IPS-20b (cell line): ENCODE data around the gene PSKH1.

Source experiments
- H3K27ac ChIP-seq: one replicate; pipeline ENCODE4 v1.5.1; 2013; ENCODE audit warnings: low read length
- H3K27me3 ChIP-seq: 2 replicates; pipeline ENCODE4 v1.6.1; 2013; ENCODE audit warnings: mild to moderate bottlenecking, low read length, inconsistent platforms; ENCODE audit not compliant: insufficient read depth
- H3K36me3 ChIP-seq: 2 replicates; pipeline ENCODE4 v1.6.1; 2013; ENCODE audit warnings: low read depth, mild to moderate bottlenecking, inconsistent platforms, low read length, moderate library complexity; ENCODE audit not compliant: insufficient read depth
- H3K4me1 ChIP-seq: 2 replicates; pipeline ENCODE4 v1.6.1; 2013; ENCODE audit warnings: mild to moderate bottlenecking, control low read depth, inconsistent platforms, low read length, moderate library complexity; ENCODE audit not compliant: insufficient read depth
- H3K4me3 ChIP-seq: 2 replicates; pipeline ENCODE4 v1.5.1; 2013; ENCODE audit warnings: mild to moderate bottlenecking, low read length, inconsistent platforms
- H3K9ac ChIP-seq: 2 replicates; pipeline ENCODE4 v1.6.1; 2013; ENCODE audit warnings: low read depth, mild to moderate bottlenecking, inconsistent platforms, low read length, moderate library complexity
- H3K9me3 ChIP-seq: 2 replicates; pipeline ENCODE4 v1.6.1; 2013; ENCODE audit warnings: mild to moderate bottlenecking, low read depth, low read length, inconsistent platforms; ENCODE audit not compliant: insufficient read depth

PSKH1 gene

DNA sequence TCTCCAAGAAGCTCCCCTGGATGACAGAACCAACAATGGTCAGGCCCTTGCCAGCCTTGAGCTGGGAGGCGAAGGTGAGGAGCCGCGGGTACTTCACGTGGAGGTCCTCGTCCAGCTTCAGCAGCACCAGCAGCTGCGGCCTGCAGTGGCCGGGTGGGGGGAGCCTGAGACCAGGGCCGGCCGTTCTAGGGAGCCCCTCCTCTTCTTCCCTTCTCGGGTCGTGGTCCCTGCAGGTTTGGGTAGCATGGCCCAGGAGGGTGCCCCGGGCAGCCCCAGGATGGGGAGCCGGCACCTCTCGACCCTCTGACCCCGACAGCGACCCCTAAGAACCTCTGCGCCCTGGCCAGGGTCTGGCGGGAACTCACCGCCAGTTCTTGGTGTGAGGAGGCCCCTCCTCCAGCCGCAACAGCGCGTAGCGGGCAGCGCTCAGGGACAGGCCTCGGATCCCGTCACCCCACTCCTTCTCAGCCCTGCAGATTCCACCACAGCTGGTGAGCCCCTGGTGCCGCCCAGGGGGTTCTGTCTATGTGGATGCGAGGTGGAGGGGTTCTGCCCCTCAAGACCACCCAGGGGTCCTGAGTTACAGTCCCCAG lies 54.0 kb downstream of the PSKH1 start:
- Histone ChIP-seq H3K27ac (no peak overlapping the region), H3K4me1 (no peaks in the 10 kb centered on the region), H3K36me3 (peaks cover 65% of the 10 kb centered on the region), H3K27me3 (no peaks in the 10 kb centered on the region), H3K9ac (no peak overlapping the region), H3K4me3 (no peak overlapping the region), H3K9me3 (no peaks in the 10 kb centered on the region)

DNA sequence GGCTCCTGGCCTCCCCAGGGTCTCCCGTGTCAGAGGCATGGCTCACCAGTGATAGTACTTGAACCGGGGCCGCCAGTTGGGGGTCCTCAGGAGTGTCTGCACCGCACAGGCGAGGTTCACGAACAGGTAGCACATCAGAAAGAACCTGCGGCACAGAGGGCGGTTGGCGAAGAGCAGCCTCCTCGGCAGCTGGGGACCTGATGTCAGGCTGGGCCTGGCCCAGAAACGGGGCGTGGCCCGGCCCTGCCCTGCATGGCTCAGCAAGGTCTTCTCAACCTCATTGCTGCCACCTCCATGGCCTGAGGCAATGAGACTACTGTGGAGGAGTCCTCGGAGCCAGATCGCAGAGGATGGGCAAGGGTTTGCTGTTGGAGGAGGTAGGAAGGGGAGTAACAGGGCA lies 55.0 kb downstream of the PSKH1 start:
- Histone ChIP-seq H3K36me3 (peaks cover 68% of the 10 kb centered on the region), H3K27ac (no peak overlapping the region), H3K4me3 (no peak overlapping the region), H3K9ac (no peak overlapping the region), H3K27me3 (no peaks in the 10 kb centered on the region), H3K9me3 (no peaks in the 10 kb centered on the region), H3K4me1 (no peaks in the 10 kb centered on the region)

DNA sequence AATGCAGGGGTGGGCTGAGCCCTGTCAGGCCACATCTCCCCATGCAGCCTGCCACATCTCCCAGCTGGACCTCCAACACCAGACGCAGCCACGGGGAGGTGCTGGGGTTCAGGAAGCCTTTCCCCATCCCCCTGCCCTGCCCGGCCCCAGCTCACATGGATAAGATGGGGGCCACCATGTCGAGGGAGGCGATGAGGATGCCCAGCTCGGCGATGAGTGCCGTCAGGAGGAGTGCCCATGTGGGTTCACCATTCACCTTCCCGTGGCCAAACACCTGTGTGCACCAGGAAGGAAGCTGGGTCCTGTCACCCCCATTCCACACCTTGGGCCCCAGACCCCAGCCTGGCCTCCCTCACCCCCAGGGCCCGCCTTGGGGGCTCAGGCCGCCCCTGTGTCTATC lies 56.6 kb downstream of the PSKH1 start:
- H3K4me1 ChIP-seq, result no peaks in the 10 kb centered on the region
- H3K9me3 ChIP-seq, result no peaks in the 10 kb centered on the region
- H3K36me3 ChIP-seq, result peaks cover 77% of the 10 kb centered on the region
- no peak overlapping the region for H3K9ac ChIP-seq
- H3K4me3 ChIP-seq, result no peak overlapping the region
- no peak overlapping the region for H3K27ac ChIP-seq
- no peaks in the 10 kb centered on the region for H3K27me3 ChIP-seq

- Histone ChIP-seq H3K4me1 (no peaks in the 10 kb centered on the region), H3K36me3 (peaks cover 70% of the 10 kb centered on the region), H3K4me3 (no peak overlapping the region), H3K9ac (no peak overlapping the region), H3K27ac (no peak overlapping the region), H3K27me3 (no peaks in the 10 kb centered on the region), H3K9me3 (no peaks in the 10 kb centered on the region)
Observed at GRCh38 chr16:67950335-67950843, 57.3 kb downstream of the PSKH1 start.

- no peak overlapping the region for H3K4me3 ChIP-seq
- no peaks in the 10 kb centered on the region for H3K4me1 ChIP-seq
- no peaks in the 10 kb centered on the region for H3K9me3 ChIP-seq
- no peak overlapping the region for H3K9ac ChIP-seq
- no peak overlapping the region for H3K27ac ChIP-seq
- no peaks in the 10 kb centered on the region for H3K27me3 ChIP-seq
- peaks cover 60% of the 10 kb centered on the region for H3K36me3 ChIP-seq
Observed at GRCh38 chr16:67951485-67951884, 58.4 kb downstream of the PSKH1 start.

GRCh38 chr16:67953641-67954375 lies 60.8 kb downstream of the PSKH1 start:
- Histone ChIP-seq H3K9me3 (no peaks in the 10 kb centered on the region), H3K36me3 (peaks cover 56% of the 10 kb centered on the region), H3K4me3 (no peak overlapping the region), H3K27ac (no peak overlapping the region), H3K9ac (no peak overlapping the region), H3K4me1 (no peaks in the 10 kb centered on the region), H3K27me3 (no peaks in the 10 kb centered on the region)

DNA sequence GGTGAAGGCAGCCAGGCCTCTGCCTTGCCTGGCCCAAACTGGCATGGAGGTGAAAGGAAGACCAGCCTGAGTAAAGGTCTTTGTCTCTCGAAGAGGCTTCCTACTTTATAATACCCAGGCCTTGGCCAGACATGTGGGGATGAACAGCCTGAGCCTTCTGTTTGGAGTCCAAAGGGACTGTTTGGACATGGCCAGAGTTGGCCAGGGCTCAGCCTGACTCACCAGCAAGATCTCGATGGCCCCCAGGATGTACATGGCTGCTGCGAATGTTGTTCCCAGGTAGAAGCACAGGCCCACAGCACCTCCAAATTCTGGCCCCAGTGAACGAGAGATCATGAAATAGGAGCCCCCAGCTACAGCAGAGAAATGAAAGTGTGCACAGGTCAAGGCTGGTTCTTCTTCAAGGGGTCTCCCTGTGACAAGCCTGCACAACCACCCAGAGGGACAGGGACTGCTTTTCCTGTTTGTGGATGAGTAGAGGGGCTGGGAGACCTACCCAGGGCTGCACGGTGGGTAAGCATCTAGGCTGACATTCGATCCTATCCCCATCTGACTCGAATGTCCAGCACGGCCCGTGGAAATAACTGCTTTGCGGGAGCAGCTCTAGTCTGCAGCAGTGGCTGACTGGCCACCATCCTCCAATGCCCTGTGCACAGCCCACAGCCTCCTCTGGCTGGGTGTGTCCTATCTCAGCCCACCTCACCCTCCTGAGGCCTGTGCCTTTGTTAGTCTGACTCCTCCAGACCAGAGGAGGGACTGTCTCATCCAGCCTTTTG lies 61.6 kb downstream of the PSKH1 start:
- no peak overlapping the region for H3K27ac ChIP-seq
- H3K36me3 ChIP-seq, result peaks cover 61% of the 10 kb centered on the region

GRCh38 chr16:67957622-67958021 lies 64.6 kb downstream of the PSKH1 start:
- H3K27ac ChIP-seq, result no peak overlapping the region
- H3K4me3 ChIP-seq, result no peak overlapping the region
- H3K9me3 ChIP-seq, result no peaks in the 10 kb centered on the region
- peaks cover 60% of the 10 kb centered on the region for H3K36me3 ChIP-seq
- no peak overlapping the region for H3K9ac ChIP-seq
- H3K27me3 ChIP-seq, result no peaks in the 10 kb centered on the region
- H3K4me1 ChIP-seq, result no peaks in the 10 kb centered on the region

More for the DNA sequence above, 61.6 kb downstream of the PSKH1 start:
- H3K4me3 ChIP-seq, result no peak overlapping the region
- no peak overlapping the region for H3K9ac ChIP-seq
- H3K9me3 ChIP-seq, result no peaks in the 10 kb centered on the region
- no peaks in the 10 kb centered on the region for H3K4me1 ChIP-seq
- no peaks in the 10 kb centered on the region for H3K27me3 ChIP-seq

GRCh38 chr16:67959536-67960329 lies 66.7 kb downstream of the PSKH1 start:
- peaks cover 10% of the 10 kb centered on the region for H3K4me1 ChIP-seq
- no peak overlapping the region for H3K27ac ChIP-seq
- H3K36me3 ChIP-seq, result peaks cover 55% of the 10 kb centered on the region
- H3K9me3 ChIP-seq, result no peaks in the 10 kb centered on the region
- H3K27me3 ChIP-seq, result no peaks in the 10 kb centered on the region
- H3K4me3 ChIP-seq, result no peak overlapping the region
- no peak overlapping the region for H3K9ac ChIP-seq

- peaks cover 55% of the 10 kb centered on the region for H3K36me3 ChIP-seq
- no peak overlapping the region for H3K4me3 ChIP-seq
- no peaks in the 10 kb centered on the region for H3K9me3 ChIP-seq
- H3K27ac ChIP-seq, result no peak overlapping the region
- H3K9ac ChIP-seq, result no peak overlapping the region
- no peaks in the 10 kb centered on the region for H3K27me3 ChIP-seq
- peaks cover 16% of the 10 kb centered on the region for H3K4me1 ChIP-seq
Observed at GRCh38 chr16:67961551-67961957, 68.5 kb downstream of the PSKH1 start.

- Histone ChIP-seq H3K9ac (no peak overlapping the region), H3K9me3 (no peaks in the 10 kb centered on the region), H3K4me1 (peaks cover 22% of the 10 kb centered on the region), H3K36me3 (peaks cover 55% of the 10 kb centered on the region), H3K27ac (no peak overlapping the region), H3K27me3 (0 out of 2 replicates have a peak, but pooled peaks cover under 1% of the 10 kb centered on the region), H3K4me3 (no peak overlapping the region)
Observed at GRCh38 chr16:67962135-67962534, 69.1 kb downstream of the PSKH1 start.
